NCI-H146 (cell line): Measurements from ENCODE around the gene SEMA5B.

Experiments used
- DNase-seq: peaks from one replicate; lab custom pipeline; 2025; lab: John Stamatoyannopoulos, UW

SEMA5B gene

GRCh38 chr3:123027292-123028232 lies at the start of gene SEMA5B:
Gene SEMA5B (minus strand): TSS chr3:123027763. CDS start chr3:122961263, 66,500 bp downstream.
- peak; percentile 84 for DNase-seq

- peak; percentile 23 for DNase-seq
Observed at GRCh38 chr3:123076496-123077418, 49.2 kb upstream of the SEMA5B start.

GRCh38 chr3:123076112-123076495 lies 48.5 kb upstream of the SEMA5B start:
- DNase-seq = no peak

- DNase-seq = no peak
Observed at GRCh38 chr3:123075359-123075758, 47.8 kb upstream of the SEMA5B start.

GRCh38 chr3:123072564-123072963 lies 45.0 kb upstream of the SEMA5B start:
- DNase-seq = no peak

- DNase-seq = no peak
Observed at GRCh38 chr3:123072152-123072551, 44.6 kb upstream of the SEMA5B start.

GRCh38 chr3:123071581-123071980 lies 44.0 kb upstream of the SEMA5B start:
- DNase-seq = no peak

GRCh38 chr3:123071146-123071545 lies 43.6 kb upstream of the SEMA5B start:
- no peak for DNase-seq

GRCh38 chr3:123070510-123070909 lies 42.9 kb upstream of the SEMA5B start:
- no peak for DNase-seq

GRCh38 chr3:123068601-123069381 lies 41.2 kb upstream of the SEMA5B start:
- DNase-seq = peak; percentile 59

- DNase-seq = peak; percentile 74
Observed at GRCh38 chr3:123067689-123068600, 40.4 kb upstream of the SEMA5B start.

GRCh38 chr3:123066896-123067688 lies 39.5 kb upstream of the SEMA5B start, which contains the start of gene PDIA5:
Gene PDIA5 (plus strand): TSS chr3:123067025. CDS start chr3:123067165, 140 bp downstream.
- peak; percentile 98 for DNase-seq

GRCh38 chr3:123066599-123066895 lies 39.0 kb upstream of the SEMA5B start:
- no peak for DNase-seq

GRCh38 chr3:123064914-123065313 lies 37.4 kb upstream of the SEMA5B start:
- no peak for DNase-seq

GRCh38 chr3:123064506-123064905 lies 36.9 kb upstream of the SEMA5B start:
- DNase-seq = no peak

- DNase-seq = no peak
Observed at GRCh38 chr3:123063034-123063433, 35.5 kb upstream of the SEMA5B start.

- no peak for DNase-seq
Observed at GRCh38 chr3:123061856-123062255, 34.3 kb upstream of the SEMA5B start.

GRCh38 chr3:123060054-123060453 lies 32.5 kb upstream of the SEMA5B start:
- no peak for DNase-seq

- no peak for DNase-seq
Observed at GRCh38 chr3:123058505-123058904, 30.9 kb upstream of the SEMA5B start.

GRCh38 chr3:123055352-123055751 lies 27.8 kb upstream of the SEMA5B start:
- no peak for DNase-seq
